OCI-LY1 (cell line): Measurements from ENCODE around the gene EFNA3.

Source experiments
- H2AFZ ChIP-seq: fragments of 200-600 bp; sonication (generic), shearing (Covaris generic); 2 replicates; pipeline ENCODE4 v1.6.0; 2014; ENCODE audit warnings: antibody characterized with exemption, mild to moderate bottlenecking, low read length
- H3F3A ChIP-seq: fragments of 200-600 bp; sonication (generic), shearing (Covaris generic); 2 replicates; pipeline ENCODE4 v1.6.0; 2014; ENCODE audit warnings: mild to moderate bottlenecking, antibody characterized with exemption, low read length, moderate library complexity; ENCODE audit not compliant: insufficient read depth
- H3K27ac ChIP-seq: fragments of 200-600 bp; sonication (generic); 2 replicates; pipeline ENCODE4 v1.5.1; 2014; ENCODE audit warnings: low read length, mixed run types, mild to moderate bottlenecking, low read depth; ENCODE audit not compliant: poor library complexity, severe bottlenecking
- H3K27me3 ChIP-seq: fragments of 200-600 bp; sonication (generic); 2 replicates; pipeline ENCODE4 v1.6.0; 2014; ENCODE audit warnings: antibody characterized with exemption, mild to moderate bottlenecking, low read length, moderate library complexity; ENCODE audit not compliant: insufficient read depth
- H3K36me3 ChIP-seq: fragments of 200-600 bp; sonication (generic); 2 replicates; pipeline ENCODE4 v1.6.1; 2014; ENCODE audit warnings: mild to moderate bottlenecking, antibody characterized with exemption, low read length, moderate library complexity, mixed read lengths; ENCODE audit not compliant: insufficient read depth
- H3K4me1 ChIP-seq: fragments of 200-600 bp; sonication (generic); 2 replicates; pipeline ENCODE4 v1.5.1; 2014; ENCODE audit warnings: mild to moderate bottlenecking, low read length, moderate library complexity; ENCODE audit not compliant: insufficient read depth, severe bottlenecking
- H3K4me2 ChIP-seq: fragments of 200-600 bp; sonication (generic), shearing (Covaris generic); 2 replicates; pipeline ENCODE4 v1.6.1; 2014; ENCODE audit warnings: low read length
- H3K4me3 ChIP-seq: fragments of 200-600 bp; sonication (generic); 2 replicates; pipeline ENCODE4 v1.5.1; 2014; ENCODE audit warnings: low read length, low read depth, mild to moderate bottlenecking, mixed read lengths; ENCODE audit not compliant: poor library complexity, severe bottlenecking
- H3K79me2 ChIP-seq: fragments of 200-600 bp; shearing (Covaris generic); 2 replicates; pipeline ENCODE4 v1.6.1; 2016; ENCODE audit warnings: mixed run types, low read length, mixed read lengths; ENCODE audit not compliant: insufficient read depth
- H3K9ac ChIP-seq: fragments of 200-600 bp; sonication (generic), shearing (Covaris generic); 2 replicates; pipeline ENCODE4 v1.6.1; 2014; ENCODE audit warnings: mild to moderate bottlenecking, low read length, mixed read lengths
- H3K9me2 ChIP-seq: fragments of 200-600 bp; sonication (generic), shearing (Covaris generic); 2 replicates; pipeline ENCODE4 v1.6.1; 2014; ENCODE audit warnings: low read depth, mild to moderate bottlenecking, low read length, mixed read lengths
- H3K9me3 ChIP-seq: fragments of 200-600 bp; shearing (Covaris generic); 2 replicates; pipeline ENCODE4 v1.6.1; 2014; ENCODE audit warnings: low read length, mixed read lengths
- H4K20me1 ChIP-seq: fragments of 200-600 bp; sonication (generic), shearing (Covaris generic); 2 replicates; pipeline ENCODE4 v1.6.0; 2016; ENCODE audit warnings: mild to moderate bottlenecking, low read length; ENCODE audit not compliant: insufficient read depth
- EZH2 ChIP-seq: fragments of 200-600 bp; sonication (generic), shearing (Covaris generic); IDR thresholded peaks from 2 replicates; pipeline ENCODE4 v1.8.0; 2017; ENCODE audit warnings: borderline replicate concordance, mixed run types, mild to moderate bottlenecking, antibody characterized with exemption, low read length, moderate library complexity, mixed read lengths
- TF ChIP-seq, protein P1 (sequence below): fragments of 200-600 bp; sonication (generic), shearing (Covaris generic); IDR thresholded peaks from 2 replicates; pipeline ENCODE4 v1.5.1; 2017; ENCODE audit warnings: mild to moderate bottlenecking, antibody characterized with exemption, low read length, moderate library complexity, mixed read lengths

Gene EFNA3

GRCh38 chr1:155051342-155051776 is 27.3 kb upstream of the EFNA3 start:
- Histone ChIP-seq H3K79me2 (no peaks in the 10 kb centered on the region), H3K4me2 (peak overlapping the region; percentile 85), H3K36me3 (peaks cover 3% of the 10 kb centered on the region), H3K4me1 (peaks cover 24% of the 10 kb centered on the region), H2AFZ (no peak overlapping the region), H3K9me2 (no peaks in the 10 kb centered on the region), H3K27ac (no peak overlapping the region), H3K4me3 (peak overlapping the region; percentile 77), H3K9me3 (no peaks in the 10 kb centered on the region), H3K27me3 (no peaks in the 10 kb centered on the region), H4K20me1 (no peaks in the 10 kb centered on the region), H3K9ac (peak overlapping the region; percentile 73), H3F3A (no peaks in the 10 kb centered on the region)
- TF ChIP-seq EZH2, result no peak
- TF ChIP-seq, protein P1, sequence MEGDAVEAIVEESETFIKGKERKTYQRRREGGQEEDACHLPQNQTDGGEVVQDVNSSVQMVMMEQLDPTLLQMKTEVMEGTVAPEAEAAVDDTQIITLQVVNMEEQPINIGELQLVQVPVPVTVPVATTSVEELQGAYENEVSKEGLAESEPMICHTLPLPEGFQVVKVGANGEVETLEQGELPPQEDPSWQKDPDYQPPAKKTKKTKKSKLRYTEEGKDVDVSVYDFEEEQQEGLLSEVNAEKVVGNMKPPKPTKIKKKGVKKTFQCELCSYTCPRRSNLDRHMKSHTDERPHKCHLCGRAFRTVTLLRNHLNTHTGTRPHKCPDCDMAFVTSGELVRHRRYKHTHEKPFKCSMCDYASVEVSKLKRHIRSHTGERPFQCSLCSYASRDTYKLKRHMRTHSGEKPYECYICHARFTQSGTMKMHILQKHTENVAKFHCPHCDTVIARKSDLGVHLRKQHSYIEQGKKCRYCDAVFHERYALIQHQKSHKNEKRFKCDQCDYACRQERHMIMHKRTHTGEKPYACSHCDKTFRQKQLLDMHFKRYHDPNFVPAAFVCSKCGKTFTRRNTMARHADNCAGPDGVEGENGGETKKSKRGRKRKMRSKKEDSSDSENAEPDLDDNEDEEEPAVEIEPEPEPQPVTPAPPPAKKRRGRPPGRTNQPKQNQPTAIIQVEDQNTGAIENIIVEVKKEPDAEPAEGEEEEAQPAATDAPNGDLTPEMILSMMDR, result no peak; the same call in 1 of the 2 replicates

DNA sequence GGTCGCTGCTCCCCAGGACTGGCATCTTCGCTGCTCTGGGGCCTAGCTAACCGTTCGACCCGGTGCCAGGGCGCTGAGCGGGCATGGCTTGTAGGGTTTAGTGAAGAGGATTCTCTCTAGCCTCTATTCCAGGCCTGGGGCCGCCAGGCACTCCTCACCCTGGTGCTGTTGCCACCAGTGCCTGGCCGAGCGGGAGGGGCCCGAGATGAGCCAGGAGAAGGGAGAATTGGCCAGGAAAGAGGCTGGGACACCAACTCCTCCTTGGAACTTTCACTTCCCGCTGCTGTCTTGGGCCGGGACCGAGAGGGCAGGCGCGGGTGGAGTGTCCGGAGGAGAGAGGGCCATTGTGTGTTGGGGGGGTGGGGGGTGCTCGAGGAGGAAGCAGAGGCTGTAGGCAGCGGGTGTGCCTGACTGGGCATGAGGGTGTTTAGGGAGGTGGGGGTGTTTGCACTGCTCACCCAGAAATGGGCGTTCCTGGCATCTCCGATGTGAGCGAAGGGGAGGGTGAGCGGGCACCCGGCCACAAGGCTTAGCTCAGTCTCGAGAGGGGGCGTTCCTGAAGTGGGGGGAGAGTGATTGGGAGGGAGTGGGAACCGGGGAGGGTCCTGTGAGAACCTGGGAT is 26.7 kb upstream of the EFNA3 start:
- Histone ChIP-seq H3K36me3 (peaks cover 5% of the 10 kb centered on the region), H3F3A (no peaks in the 10 kb centered on the region), H2AFZ (no peak overlapping the region), H3K4me3 (peak overlapping the region; percentile 77), H4K20me1 (no peaks in the 10 kb centered on the region), H3K9me3 (no peaks in the 10 kb centered on the region), H3K9ac (peak overlapping the region; percentile 73), H3K79me2 (no peaks in the 10 kb centered on the region), H3K4me2 (peak overlapping the region; percentile 85), H3K27me3 (no peaks in the 10 kb centered on the region), H3K27ac (no peak overlapping the region), H3K4me1 (peaks cover 24% of the 10 kb centered on the region), H3K9me2 (no peaks in the 10 kb centered on the region)
- TF ChIP-seq, protein P1, result no peak

- peak overlapping the region; percentile 77 for H3K4me3 ChIP-seq
- H3K4me2 ChIP-seq, result peak overlapping the region; percentile 85
- H3K27me3 ChIP-seq, result no peaks in the 10 kb centered on the region
- no peaks in the 10 kb centered on the region for H3F3A ChIP-seq
- no peak for TF ChIP-seq EZH2
- TF ChIP-seq, protein P1, result peak; percentile 32; the same call in 1 of the 2 replicates
- peaks cover 5% of the 10 kb centered on the region for H3K36me3 ChIP-seq
- H2AFZ ChIP-seq, result no peak overlapping the region
- no peaks in the 10 kb centered on the region for H3K9me2 ChIP-seq
- H3K27ac ChIP-seq, result peak overlapping the region; percentile 13
- H3K9me3 ChIP-seq, result no peaks in the 10 kb centered on the region
- peak overlapping the region; percentile 11; the same call in 1 of the 2 replicates for H3K9ac ChIP-seq
- H4K20me1 ChIP-seq, result no peaks in the 10 kb centered on the region
- no peaks in the 10 kb centered on the region for H3K79me2 ChIP-seq
- peaks cover 24% of the 10 kb centered on the region for H3K4me1 ChIP-seq
These were observed 25.9 kb upstream of the EFNA3 start for GRCh38 chr1:155052439-155053395.
